Measurements from ENCODE around the gene LCN15.
"Not testable (repeated sequence)": the region's sequence is repeated elsewhere in the genome, so short reads cannot be mapped to it uniquely, and the experiment has no call there.

The LCN15 gene

DNA sequence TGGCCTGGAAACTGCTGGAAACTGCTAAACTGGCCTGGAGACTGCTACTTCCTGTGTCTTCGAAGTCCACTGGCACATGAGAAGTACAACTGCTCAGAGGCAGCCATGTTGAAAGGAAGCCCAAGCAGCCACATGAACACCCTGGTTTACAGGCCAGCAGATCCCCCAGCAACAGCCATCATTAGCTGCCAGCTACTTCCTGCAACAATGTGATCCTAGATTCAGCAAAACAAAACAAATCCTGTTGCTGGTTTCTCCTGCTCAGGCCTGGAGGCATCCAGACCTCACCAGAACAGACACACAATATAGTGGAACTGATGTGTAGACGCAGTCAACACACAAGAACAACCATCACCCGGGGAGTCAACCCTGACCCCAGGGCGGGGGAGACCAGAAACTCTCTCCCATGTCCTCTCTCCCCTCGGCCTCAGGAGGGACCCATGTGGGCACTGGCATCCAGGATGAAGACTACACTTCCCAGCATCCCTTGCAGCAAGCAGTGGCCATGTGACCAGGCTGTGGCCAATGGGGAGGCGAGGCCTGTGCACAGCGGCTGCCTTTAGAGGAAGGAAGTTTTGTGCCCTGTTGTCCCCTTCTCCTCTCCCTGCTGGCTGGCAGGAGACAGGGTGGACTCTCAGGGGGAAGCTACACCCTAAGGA lies 9.2 kb upstream of the LCN15 start:
- DNase-seq: no peak

DNA sequence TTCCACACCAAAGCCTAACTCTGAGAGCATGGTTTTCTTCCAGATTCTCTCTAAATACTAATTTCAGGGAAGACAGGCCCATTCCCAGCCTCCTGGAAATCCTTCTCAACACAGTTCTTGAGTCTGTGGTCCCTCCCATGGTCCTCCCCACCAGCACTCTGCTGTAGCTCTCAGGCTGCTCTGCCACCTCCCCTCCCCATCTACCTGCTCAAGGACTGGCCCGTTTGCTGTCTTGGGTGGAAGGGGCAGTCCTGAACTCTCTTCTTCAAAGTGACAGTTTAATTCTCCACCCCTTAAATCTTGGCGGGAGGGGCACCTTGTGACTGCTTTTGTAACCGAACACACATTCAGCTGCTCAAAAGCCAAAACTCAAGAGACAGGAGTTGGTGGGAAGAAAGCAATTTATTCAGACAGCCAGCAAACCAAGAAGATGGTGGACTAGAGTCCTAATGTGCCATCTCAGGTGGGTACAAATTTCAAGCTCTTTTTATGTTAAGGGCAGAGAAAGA lies 7.6 kb upstream of the LCN15 start:
- DNase-seq: no peak

DNA sequence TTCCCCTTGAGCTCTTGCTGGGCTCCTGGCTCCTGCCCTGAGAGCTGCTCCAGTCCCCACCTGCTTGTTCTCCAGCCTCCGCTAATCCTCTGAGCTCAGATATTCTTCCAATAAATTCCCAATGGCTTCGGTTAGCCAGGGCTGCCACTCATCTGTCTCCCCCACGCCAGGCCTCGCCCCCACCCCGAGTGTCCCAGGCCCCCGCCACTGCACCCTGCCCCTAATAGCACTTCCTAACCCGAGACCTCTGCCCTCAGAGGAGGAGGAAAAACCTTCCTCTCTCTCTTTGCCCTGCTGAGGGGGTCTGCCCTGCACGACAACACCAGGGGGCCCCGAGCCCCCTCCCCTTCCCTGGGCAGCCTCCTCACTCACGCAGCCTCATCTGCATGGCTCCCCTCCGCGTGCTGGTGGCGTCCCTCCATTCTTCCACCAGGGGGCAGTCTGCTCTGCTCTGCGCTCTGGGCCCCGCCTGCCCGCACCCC lies 5.4 kb upstream of the LCN15 start:
- DNase-seq: no peak

DNA sequence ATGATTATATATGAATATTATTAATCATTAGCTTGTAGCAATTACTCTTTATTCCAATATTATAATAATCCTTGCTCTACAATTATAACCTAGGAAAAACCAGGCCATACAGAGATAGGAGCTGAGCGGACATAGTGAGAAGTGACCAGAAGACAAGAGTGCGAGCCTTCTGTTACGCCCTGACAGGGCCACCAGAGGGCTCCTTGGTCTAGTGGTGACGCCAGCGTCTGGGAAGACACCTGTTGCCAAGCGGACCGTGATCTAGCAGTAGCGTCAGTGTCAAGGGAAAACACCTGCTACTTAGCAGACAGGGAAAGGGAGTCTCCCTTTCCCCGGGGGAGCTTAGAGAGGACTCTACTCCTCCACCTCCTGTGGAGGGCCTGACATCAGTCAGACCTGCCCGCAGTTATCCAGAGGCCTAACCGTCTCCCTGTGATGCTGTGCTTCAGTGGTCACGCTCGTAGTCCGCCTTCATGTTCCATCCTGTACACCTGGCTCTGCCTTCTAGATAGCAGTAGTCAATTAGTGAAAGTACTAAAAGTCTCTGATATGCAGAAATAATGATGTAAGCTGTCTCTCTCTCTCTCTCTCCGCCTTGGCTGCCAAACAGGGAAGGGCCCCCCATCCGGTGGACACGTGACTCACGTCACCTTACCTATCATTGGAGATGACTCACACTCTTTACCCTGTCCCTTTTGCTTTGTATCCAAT lies 2.2 kb upstream of the LCN15 start:
- peak; percentile 59 for DNase-seq

DNA sequence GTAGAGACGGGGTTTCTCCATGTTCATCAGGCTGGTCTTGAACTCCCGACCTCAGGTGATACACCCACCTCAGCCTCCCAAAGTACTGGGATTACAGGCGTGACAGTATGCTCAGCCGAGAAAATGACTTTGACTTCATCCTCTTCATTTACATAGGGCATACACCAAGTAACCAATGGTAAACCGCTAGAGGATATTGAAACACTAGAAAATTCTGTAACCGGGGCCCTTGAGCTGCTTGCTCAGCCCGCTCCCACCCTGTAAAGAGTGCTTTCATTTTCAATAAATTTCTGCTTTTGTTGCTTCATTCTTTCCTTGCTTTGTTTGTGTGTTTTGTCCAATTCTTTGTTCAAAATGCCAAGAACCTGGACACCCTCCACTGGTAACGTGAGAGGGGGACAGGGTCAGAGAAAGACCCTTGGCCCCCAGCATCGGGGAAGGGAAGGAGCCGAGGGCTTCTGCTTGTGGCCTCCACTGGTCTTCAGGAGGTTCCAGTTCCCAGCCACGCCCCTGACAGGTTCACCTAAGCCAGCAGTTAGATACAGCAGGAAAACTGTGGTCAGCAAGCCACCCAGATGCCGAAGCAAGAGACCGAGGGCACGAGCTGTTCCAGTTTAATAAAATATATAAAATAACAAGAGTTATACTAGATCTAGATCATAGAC lies 1.6 kb upstream of the LCN15 start:
- not testable (repeated sequence) for DNase-seq

DNA sequence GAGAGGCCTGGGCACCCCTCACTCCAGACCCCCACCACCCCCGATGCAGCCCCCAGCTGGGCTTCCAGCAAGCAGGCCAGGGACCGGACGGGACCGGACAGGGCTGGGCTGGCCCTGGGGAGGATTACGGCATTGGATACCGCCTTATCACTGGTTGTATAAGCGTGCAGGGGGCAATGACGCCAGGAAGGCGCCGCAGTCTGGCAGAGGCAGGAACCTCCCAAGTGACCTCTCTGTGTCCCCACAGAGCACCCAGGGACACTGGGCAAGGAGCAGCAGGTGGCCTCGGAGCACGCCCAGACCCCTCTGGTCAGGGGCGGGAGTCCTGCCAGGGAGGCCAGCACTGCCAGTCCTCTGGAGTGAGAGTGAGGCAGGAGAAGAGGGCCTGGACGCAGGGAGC lies 723 bp upstream of the LCN15 start:
- DNase-seq: no peak

DNA sequence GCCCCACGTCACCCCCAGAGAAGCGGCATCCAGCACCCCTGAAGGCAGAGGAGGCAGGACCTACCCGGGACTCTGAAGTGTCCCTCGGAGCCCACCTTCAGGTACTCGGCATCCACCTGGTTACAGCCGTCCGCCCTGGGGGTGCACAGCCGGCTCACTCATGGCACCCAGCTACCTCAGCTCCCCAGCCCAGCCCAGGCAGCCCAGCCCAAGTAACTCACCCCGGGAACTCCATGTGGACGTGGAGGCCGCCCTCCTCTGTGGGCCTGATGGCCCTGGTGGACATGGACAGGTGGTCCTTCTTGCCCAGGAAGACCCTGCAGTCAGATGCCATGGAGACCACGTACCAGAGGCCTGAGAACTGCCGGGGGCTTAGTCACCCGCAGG lies 676 bp downstream of the LCN15 start:
- no peak for DNase-seq

DNA sequence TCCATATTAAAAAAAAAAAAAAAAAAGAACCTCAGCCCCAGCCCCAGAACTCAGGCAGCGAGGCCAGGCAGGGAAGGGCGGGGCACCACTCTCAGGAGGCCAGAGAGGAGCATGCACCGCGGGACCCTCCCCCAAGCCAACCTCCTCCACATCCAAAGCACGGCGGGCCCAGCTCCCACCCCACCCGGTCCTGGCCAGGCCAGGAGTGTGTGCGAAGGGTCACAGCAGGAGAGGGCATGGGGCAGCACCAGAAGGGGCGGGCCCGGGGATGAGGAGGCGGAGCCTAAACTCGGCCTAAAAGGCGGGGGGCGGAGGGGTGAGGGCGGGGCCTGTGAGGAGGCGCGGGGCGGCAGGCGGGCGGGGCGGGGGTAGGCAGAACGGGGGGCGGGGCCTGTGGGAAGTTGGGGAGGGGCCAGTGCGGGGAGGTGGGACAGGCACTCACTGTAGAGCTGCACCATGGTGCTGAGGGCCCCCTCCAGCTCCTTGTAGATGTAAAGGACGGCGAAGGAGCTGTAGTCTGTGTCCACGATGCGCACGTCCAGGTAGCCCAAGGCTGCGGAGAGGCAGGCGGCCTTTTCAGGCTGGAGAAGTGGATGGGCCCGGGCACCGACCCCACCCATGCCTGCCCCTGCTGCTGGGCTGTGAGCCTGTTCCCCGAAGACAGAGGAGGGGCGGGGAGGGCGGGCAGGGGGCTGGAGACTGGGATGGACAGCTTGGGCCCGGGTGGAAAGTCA lies 1.2 kb downstream of the LCN15 start:
- peak; percentile 64 for DNase-seq

DNA sequence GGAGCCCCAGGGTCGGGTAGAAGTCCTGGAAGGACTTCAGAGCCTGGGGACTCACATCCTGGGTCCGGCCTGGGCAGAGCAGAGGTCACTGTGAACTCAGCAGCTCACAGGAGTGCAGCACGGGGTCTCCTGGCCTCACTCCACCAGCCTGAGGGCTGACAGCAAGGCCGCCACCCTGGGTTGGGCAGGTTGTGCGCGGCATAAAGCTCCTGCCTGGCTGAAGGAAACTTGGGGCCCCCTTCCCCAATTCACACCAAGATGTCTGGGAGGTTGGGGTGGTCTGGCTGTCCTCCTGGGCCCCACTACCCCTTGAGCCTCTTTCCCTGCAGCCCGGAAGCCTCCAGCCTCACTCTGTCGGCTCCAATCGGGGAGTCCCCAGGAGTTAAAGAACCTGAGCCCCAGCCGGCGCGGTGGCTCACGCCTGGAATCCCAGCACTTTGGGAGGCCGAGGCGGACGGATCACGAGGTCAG lies 2.1 kb downstream of the LCN15 start:
- no peak for DNase-seq

DNA sequence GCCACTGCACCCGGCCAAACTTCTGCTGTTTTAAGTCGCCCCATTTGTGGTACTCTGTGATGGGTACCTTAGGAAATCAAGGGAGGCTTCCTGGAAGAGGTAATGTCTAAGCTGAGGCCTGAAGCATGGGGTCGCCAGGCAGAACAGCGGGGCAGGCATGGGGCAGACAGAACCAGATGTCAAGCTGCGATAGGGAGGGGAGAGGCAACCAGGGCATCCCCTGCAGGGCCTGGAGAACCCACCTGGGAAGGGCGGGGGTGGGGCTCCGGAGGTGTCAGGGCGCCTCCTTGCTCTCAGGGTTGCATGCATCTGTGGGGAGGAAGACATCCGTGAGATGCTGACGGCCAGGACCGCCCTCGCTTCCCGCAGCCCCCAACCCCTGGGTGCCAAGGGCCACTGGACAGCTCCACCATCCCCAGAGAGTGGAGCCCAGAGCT lies 2.8 kb downstream of the LCN15 start:
- no peak for DNase-seq

DNA sequence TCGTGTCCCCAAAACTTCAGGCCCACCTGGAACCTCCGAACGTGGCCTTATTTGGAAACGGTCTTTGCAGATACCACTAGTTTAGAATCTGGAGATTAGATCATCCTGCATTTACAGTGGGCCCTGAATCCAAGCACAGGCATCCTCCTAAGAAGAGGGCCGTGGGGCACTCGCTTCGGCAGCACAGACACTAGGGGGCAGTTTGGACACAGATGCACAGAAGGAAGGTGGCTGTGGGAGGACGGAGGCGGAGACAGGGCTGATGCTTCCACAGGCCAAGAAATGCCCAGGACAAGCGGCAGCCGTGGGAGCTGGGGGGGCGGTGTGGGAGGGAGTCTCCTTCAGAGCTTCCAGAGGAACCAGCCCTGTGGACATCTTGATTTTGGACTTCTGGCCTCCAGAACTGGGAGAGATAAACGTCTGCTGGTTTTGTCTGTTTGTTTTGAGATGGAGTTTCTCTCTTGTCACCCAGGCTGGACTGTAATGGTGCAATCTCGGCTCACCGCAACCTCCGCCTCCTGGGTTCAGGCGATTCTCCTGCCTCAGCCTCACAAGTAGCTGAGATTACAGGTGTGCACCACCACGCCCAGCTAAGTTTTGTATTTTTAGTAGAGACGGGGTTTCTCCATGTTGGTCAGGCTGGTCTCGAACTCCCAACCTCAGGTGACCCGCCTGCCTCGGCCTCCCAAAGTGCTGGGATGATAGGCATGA lies 3.3 kb downstream of the LCN15 start:
- DNase-seq: not testable (repeated sequence)

DNA sequence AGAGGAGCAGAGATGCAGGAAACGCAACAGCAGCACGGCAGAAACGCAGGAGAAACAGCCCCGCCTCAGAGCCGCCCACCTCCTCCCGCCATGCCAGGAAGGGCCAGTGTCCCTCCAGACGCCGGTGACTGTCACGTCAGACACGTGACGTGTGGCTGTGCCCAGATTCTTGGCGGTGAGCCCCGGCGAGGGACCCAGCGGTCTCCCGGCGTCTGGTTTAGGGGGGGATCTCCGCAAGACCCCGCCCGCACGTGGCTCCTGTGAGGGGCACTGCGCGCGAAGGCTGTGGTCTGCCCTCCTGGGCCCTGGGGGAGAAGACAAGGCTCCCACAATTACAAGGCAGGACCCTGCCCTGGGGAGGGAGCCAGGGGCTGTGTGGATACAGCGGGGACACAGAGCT lies 3.9 kb downstream of the LCN15 start:
- DNase-seq: no peak

DNA sequence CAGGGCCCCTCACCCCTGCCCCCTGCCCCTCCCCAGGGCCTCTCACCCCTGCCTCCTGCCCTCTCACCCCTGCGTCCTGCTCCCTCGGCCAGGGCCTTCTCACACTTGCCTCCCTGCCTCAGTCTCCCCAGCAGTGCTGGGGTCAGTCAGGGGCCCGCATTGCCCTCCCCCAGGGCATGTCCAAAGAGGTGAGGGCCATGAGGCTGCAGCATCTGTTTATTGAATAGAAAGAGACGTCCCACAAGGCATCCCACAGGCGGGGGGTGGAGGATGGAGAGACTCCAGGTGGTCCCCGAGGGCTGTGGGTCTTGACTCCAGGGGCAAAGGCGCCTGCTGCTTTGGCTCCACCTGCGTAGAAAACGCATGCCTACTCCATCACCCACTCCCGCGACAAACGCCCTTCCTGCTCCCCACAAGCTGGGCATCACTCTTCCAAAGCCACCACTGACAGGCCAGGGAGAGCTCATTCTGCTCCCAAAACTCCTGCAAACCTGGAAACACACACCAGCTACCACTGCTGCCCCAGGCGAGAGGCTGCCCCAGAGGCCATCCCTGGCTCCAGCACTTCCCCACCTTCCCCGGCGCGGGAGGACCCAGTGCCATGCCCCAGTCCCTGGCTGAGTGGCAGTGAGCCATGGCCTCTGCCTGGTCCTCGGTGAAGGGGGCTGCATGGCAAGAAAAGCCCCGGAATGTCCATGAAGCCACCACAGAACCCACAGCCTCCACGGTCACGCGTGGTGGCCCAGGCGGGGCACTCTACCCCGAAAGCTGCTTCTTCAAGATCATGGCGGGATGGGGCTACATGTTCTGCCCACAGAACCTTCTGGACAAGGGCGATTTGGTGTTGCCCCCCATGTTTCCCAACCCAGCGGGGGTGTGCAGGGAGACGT lies 4.6 kb downstream of the LCN15 start:
- no peak for DNase-seq

DNA sequence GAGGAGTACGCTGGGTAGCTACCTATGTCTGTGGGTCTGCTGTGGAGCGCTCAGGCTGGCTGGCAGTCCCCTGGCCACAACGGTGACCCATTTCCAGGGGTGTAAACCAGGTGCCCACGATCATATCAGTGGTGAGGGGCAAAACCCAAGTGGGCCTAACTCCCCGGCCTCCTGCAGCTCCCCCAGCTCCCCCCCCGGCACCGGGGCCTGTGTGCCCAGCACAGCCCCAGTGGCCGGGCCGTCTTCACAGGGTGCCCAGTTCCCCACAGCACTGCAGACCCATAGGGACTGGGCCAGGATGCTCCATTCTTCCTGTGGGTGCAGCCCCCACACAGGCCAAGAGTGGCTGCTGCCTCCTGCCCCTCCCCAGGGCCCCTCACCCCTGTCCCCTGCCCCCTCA lies 5.3 kb downstream of the LCN15 start:
- DNase-seq: no peak

DNA sequence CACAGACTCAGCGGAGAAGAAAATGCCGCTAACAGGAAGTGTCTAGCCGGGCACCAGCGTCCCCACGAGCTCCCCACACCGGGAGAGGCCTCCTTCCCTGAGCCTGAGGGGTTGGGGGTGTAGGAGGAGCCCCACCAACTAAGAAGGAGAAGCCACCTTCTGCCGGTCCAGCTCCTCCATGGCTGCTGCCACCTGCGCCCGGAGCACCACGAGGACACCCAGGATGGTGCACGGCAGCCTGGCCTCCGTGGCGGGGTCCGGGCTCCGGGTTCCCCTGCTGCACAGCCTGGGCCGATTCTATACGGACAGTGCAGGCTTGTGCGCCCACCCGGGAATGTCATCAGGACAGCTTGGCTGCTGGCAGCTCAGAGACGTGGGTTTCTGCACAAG lies 6.6 kb downstream of the LCN15 start:
- DNase-seq: no peak

DNA sequence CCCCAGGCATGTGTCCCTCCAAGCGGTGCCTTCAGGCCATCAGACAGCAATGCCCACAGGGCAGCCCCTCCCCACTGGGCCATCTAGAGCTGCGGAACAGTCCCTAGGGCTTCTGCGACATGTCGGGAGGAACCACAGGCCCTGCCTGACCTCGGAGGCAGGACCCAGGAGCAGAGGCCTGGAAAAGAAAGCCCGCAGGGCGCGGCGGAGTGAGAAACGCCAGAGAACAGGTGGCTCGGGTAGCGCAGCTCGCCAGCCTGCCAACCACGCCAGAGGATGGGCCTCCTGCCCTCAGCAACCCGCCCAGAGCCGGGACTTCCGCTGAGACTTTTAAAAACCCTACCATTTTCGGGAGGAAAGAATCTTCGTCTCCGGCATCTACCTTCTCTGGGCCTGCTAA lies 7.0 kb downstream of the LCN15 start:
- DNase-seq: no peak

DNA sequence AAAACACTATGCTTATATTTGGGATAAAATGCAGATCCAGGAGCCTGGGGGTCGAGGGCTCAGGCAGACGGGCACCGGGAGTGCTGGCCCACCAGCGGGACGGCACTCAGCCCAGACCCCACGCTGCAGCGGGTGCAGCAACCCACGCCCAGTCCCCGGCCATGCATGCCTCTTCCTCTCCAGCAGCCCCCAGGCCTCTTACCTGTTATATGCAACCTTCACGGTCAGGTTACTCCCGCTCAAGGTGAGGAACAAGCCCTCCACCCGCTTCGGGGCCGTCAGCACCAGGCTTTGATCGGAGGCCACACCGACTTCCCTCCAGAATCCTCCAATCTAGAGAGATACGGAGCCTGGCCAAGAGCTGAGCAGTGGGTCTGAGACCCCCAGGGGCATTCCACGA lies 7.5 kb downstream of the LCN15 start:
- DNase-seq: no peak

DNA sequence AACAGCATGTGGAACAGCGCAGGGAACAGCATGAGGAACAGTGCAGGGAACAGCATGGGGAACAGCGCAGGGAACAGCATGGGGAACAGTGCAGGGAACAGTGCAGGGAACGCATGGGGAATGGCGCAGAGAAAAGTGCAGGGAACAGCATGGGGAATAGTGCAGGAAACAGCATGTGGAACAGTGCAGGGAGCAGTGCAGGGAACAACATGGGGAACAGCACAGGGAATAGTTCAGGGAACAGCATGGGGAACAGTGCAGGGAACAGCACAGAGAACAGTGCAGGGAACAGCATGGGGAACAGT lies 8.2 kb downstream of the LCN15 start:
- no peak for DNase-seq

DNA sequence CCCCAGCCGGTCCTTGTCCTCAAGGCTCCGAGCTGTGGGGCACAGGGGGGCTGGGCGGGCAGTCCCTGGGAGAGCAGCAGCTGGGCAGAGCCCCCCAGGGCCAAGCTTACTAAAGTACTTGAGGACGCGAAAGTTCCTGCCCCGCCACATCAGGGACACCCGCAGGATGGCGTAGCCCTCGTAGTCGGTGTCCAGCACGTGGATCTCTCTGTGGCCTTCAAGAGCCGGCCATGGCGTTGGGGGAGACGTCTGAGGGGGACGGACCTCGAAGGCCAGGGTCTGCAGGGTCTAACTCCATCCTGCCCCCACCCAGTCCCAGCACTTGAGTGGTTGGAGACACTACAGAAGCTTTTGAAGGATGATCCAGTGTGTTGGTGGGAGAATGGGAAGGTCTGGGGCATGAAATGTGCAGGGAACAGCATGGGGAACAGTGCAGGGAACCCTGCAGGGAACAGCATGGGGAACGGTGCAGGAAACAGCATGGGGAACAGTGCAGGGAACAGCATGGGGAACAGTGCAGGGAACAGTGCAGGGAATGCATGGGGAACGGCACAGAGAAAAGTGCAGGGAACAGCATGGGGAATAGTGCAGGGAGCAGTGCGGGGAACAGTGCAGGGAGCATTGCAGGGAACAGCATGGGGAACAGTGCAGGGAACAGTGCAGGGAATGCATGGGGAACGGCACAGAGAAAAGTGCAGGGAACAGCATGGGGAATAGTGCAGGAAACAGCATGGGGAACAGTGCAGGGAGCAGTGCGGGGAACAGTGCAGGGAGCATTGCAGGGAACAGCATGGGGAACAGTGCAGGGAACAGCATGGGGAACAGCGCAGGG lies 8.8 kb downstream of the LCN15 start:
- not testable (repeated sequence) for DNase-seq

DNA sequence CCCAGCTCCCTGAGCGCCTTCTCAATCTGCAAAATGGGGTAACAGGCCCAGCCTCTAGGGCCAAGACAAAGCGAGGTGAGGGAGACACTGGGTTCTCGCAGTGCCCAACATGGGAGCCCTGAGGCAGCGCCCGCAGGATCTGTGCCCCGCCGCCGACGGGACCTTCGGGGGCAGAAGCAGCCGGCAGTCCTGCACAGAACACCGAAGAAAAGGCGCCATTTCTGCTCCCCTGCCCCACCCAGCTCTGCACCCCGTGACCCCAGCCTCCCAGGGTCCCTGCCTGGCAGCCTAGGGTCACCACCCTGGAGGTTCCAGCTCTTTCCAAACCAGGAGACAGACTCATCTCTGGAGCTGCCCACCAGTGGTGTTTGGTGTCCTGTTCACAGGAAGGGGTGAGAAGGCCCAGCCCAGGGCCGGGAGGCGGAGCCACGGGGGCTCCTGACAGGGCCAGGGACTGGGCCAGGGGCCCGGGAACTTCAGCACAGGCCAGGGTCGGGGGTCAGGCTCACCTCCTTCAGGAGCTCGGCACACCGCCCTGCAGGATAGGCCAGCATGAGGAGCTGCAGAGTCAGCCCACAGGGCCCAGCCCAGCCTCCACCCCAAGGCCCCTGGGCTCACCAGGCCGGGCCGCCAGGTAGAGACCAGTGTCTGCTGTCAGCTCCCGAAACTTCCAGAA lies 9.6 kb downstream of the LCN15 start:
- no peak for DNase-seq
